Measurements from ENCODE around the gene TMEM176A.

Gene TMEM176A

DNA sequence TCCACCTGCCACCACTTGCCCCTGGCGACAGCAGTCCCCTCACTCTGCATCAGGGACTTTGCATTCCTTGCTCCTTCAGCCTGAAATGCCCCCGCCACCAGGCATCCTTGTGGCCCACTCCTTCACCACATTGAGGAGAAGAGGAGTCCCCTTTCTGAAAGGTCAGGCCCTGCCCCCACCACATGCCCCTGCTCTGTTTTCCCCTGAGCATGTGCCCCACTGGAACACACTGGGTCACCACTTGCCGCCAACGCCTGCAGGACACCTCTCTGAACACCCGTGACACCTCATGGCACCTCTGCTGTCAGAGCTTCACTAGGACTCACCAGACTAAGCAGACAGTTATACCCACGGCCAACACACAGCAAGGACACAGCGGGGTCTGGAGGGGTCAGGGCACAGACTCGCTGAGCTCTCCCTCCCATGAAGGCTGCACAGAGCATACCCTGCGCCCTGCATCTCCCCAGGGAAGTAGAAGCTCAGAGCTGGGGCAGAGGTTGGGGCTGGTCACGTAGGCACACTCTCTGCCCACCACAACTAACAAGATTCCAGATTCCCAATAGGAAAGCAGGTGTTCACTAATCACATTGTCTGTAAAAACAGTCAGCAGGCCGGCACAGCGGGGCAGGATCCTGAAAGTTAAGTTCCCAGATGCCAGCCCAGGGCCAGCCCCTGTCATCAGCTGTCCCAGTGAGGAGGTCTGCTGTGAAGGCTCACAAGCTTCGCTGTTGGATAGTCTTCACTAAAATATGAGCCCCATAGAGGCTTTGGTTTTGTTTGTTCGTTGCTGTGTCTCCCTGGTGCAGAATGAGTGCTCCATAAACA is 45.9 kb downstream of the TMEM176A start:
- FAIRE-seq (no peak), DNase-seq (ENCODE audit: insufficient read length, low spot score) (no peak)

GRCh38 chr7:150847536-150847935 is 47.0 kb downstream of the TMEM176A start:
- FAIRE-seq, result no peak

GRCh38 chr7:150848111-150848510 is 47.5 kb downstream of the TMEM176A start:
- FAIRE-seq, result no peak
- no peak for DNase-seq (ENCODE audit: insufficient read length, low spot score)

More at GRCh38 chr7:150847536-150847935, 47.0 kb downstream of the TMEM176A start:
- DNase-seq (ENCODE audit: insufficient read length, low spot score), result no peak

GRCh38 chr7:150848561-150849115 is 48.1 kb downstream of the TMEM176A start:
- FAIRE-seq, result no peak
- DNase-seq (ENCODE audit: insufficient read length, low spot score), result no peak

- DNase-seq (ENCODE audit: insufficient read length, low spot score) (no peak), FAIRE-seq (no peak)
Measured at GRCh38 chr7:150849204-150849775, 48.7 kb downstream of the TMEM176A start.

DNA sequence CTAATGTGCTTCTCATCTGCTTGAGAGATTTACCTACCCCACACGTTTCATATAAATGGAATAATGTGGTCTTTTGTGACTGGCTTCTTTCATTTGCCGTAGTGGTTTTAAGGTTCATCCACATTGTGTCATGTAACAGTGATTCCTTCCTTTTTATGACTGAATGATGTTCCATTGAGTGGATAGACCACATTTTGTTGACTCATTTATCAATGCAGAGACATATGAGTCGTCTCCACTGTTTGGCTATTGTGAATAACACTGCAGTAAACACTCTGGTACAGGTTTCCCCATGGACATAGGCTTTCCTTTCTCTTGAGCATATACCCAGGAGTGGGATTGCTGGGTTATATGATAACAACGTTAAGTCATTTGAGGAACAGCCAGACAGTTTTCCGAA is 49.7 kb downstream of the TMEM176A start:
- no peak for FAIRE-seq

GRCh38 chr7:150851492-150852370 is 51.2 kb downstream of the TMEM176A start:
- no peak for DNase-seq (ENCODE audit: insufficient read length, low spot score)

More for the DNA sequence above, 49.7 kb downstream of the TMEM176A start:
- no peak for DNase-seq (ENCODE audit: insufficient read length, low spot score)

DNA sequence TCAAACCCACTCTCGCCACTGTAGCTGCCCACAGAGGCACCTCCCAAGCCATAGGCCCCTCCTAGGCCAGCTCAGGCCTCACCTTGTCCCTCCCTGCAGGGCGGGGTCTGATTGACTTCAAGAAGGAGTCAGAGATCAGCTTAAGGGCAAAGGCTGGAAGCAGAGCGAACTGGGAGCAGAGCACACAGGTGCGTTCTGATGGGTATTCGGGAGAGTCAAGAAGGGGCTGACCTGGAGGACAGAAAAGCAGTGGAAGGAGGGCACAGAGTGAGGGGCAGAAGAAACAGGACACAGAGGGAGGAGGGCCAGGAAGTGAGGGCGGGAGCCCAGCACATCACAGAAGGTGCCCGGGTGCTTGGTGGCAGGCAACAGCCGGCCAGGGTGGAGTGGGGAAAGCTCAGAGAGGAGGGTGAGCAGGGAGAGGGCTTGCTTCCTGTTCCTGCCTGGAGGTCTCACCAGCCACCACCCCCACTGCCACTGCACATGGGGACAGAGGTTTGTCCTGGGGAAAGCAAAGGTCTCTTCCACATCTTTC is 51.9 kb downstream of the TMEM176A start, which contains the start of gene AOC1:
TSS of gene AOC1 (plus strand) at position 147 of the 535 bp plus-strand sequence. CDS start 3,954 bp downstream, outside the sequence.
- FAIRE-seq (no peak), DNase-seq (ENCODE audit: insufficient read length, low spot score) (no peak)

More at GRCh38 chr7:150851492-150852370, 51.2 kb downstream of the TMEM176A start:
- FAIRE-seq, result no peak

DNA sequence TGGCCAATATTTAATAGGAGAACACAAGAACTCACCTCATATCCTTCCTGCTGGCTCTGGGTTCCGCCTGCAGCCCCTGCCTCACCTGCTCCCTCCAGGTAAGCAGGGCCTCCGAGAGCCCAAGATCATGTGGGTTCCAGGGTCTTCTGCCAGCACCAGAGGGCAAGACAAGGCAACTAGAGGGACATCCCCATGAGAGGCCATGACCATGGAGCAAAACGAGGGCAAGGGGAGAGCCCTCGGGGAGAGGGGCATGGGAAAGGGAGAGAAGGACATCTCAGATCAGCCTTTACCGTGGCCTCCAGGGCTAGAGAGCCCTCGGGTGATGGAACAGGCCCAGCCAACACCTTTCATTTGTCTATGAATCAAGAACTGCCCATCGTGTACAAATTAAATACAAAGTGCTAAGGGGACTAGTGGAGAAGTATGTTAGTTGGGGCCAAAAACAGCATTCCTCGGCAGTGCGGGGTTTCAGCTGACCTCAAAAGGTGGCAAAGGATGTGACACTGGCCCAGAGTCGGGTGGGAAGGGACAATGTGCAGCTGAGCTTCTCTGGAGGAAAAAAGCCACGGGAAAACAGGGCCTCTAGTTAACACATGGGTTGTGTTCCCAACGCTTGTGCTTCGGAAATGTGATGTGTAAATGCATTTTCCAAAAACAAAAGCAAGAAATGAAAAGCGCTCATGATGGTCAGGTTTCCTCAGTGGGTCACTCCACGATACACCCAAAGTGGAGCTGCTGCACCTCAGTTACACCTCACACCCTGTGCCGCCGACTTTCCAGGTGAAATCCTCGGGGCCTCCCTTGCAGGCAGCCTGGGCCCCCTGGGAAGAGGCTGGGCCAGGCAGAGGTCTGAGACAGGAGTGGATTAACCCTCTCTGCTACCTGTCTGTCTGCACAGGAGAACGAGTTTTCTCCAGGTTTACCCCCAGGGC is 53.8 kb downstream of the TMEM176A start:
- no peak for DNase-seq (ENCODE audit: insufficient read length, low spot score)
- FAIRE-seq, result no peak
